K562 (cell line): ENCODE measurements around the gene PLEK2. TPM values are rescaled to one million over a fixed set of nuclear protein-coding genes. Genes with fewer than 3 reads are reported as not detected.

Source experiments
- RREB1 ChIP-seq: fragments of 250-450 bp; sonication (Bioruptor Pico); IDR thresholded peaks from 2 replicates; pipeline ENCODE4 v1.4.0; 2020
- XRCC3 ChIP-seq: fragments of 450-650 bp; IDR thresholded peaks from 2 replicates; pipeline ENCODE4 v1.6.1; 2017; ENCODE audit warnings: mild to moderate bottlenecking, moderate library complexity
- polyA plus RNA-seq, 8 experiments: library from polyadenylated mRNA; depleted of rRNA in 4 of 8; stranded (reverse) in 5 of 8; unstranded in 3 of 8; fragments of >200 nt; fragmentation: Nextera tagmentation in 2 of 8; fragmentation: Illumina TruSeq in 1 of 8; extraction: Ambion mirVana in 2 of 8; extraction: Trizol in 1 of 8; gene quantifications; 2 replicates each; pipeline versions ENCODE4 v1.2.1 to v1.2.3, GENCODE V29; 2011 to 2014; ENCODE audit warnings: inconsistent platforms in 1 of 8, missing spikeins in 1 of 8
- total RNA-seq, 7 experiments: library from RNA; depleted of rRNA in 6 of 7; stranded (reverse); fragments of >200 nt in 6 of 7; fragmentation: Illumina TruSeq in 2 of 7; extraction: Trizol in 2 of 7; gene quantifications; 2 replicates each; pipeline versions ENCODE4 v1.2.1 to v1.2.3, GENCODE V29; 2011 to 2021; ENCODE audit warnings: low replicate concordance in 1 of 7
- TF ChIP-seq, protein P1 (sequence below), 2 experiments: fragments of 450-650 bp; formaldehyde crosslinking in 1 of 2; IDR thresholded peaks; 2 replicates each; pipeline versions ENCODE4 v1.4.0 to v1.6.1; 2014 to 2020; ENCODE audit warnings: mild to moderate bottlenecking in 2 of 2, borderline replicate concordance in 1 of 2, low read depth in 1 of 2
- TF ChIP-seq, protein P2 (sequence below): fragments of 250-450 bp; sonication (Bioruptor Pico); IDR thresholded peaks from 2 replicates; pipeline ENCODE4 v1.8.0; 2022; ENCODE audit warnings: inconsistent platforms, mild to moderate bottlenecking, moderate library complexity, borderline replicate concordance

The PLEK2 gene
- total and polyA plus RNA-seq, 9 of the 15 experiments (the other 6 are each of a cell fraction or from before 2014, with no cell fraction given), result not detected

GRCh38 chr14:67360470-67361206, 51.3 kb downstream of the PLEK2 start (continued):
- TF ChIP-seq, protein P1, sequence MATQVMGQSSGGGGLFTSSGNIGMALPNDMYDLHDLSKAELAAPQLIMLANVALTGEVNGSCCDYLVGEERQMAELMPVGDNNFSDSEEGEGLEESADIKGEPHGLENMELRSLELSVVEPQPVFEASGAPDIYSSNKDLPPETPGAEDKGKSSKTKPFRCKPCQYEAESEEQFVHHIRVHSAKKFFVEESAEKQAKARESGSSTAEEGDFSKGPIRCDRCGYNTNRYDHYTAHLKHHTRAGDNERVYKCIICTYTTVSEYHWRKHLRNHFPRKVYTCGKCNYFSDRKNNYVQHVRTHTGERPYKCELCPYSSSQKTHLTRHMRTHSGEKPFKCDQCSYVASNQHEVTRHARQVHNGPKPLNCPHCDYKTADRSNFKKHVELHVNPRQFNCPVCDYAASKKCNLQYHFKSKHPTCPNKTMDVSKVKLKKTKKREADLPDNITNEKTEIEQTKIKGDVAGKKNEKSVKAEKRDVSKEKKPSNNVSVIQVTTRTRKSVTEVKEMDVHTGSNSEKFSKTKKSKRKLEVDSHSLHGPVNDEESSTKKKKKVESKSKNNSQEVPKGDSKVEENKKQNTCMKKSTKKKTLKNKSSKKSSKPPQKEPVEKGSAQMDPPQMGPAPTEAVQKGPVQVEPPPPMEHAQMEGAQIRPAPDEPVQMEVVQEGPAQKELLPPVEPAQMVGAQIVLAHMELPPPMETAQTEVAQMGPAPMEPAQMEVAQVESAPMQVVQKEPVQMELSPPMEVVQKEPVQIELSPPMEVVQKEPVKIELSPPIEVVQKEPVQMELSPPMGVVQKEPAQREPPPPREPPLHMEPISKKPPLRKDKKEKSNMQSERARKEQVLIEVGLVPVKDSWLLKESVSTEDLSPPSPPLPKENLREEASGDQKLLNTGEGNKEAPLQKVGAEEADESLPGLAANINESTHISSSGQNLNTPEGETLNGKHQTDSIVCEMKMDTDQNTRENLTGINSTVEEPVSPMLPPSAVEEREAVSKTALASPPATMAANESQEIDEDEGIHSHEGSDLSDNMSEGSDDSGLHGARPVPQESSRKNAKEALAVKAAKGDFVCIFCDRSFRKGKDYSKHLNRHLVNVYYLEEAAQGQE (IDR thresholded peaks at IDR 0.05; ENCODE audit: borderline replicate concordance), result peak; percentile 68
- TF ChIP-seq, protein P1 (CRISPR knock-in tag; IDR thresholded peaks at IDR 0.05; ENCODE audit: low read depth), result peak; percentile 64; the same call in 1 of the 2 replicates
- TF ChIP-seq, protein P2, sequence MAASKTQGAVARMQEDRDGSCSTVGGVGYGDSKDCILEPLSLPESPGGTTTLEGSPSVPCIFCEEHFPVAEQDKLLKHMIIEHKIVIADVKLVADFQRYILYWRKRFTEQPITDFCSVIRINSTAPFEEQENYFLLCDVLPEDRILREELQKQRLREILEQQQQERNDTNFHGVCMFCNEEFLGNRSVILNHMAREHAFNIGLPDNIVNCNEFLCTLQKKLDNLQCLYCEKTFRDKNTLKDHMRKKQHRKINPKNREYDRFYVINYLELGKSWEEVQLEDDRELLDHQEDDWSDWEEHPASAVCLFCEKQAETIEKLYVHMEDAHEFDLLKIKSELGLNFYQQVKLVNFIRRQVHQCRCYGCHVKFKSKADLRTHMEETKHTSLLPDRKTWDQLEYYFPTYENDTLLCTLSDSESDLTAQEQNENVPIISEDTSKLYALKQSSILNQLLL, result no peak
- TF ChIP-seq XRCC3, result no peak
- TF ChIP-seq RREB1, result 0 out of 2 replicates have a peak, but pooled peaks have one; percentile 0
